IMR-90 (cell line): Measurements from ENCODE around the gene DISC1.

Experiments used
- MXI1 ChIP-seq: IDR thresholded peaks from 2 replicates; pipeline ENCODE4 v1.6.1; 2012; ENCODE audit warnings: low read depth, mild to moderate bottlenecking, low read length, moderate library complexity, borderline replicate concordance
- POLR2A ChIP-seq: IDR thresholded peaks from 2 replicates; pipeline ENCODE4 v1.6.1; 2012; ENCODE audit warnings: mild to moderate bottlenecking, low read depth, low read length
- RCOR1 ChIP-seq: IDR thresholded peaks from 2 replicates; pipeline ENCODE4 v1.6.1; 2012; ENCODE audit warnings: mild to moderate bottlenecking, low read length, improper control_type of control experiment; ENCODE audit not compliant: insufficient replicate concordance
- TF ChIP-seq, protein P1 (sequence below): conservative IDR thresholded peaks from 2 replicates; pipeline ENCODE4 v1.5.1; 2012; ENCODE audit warnings: mild to moderate bottlenecking, low read depth, low read length, improper control_type of control experiment

DNA sequence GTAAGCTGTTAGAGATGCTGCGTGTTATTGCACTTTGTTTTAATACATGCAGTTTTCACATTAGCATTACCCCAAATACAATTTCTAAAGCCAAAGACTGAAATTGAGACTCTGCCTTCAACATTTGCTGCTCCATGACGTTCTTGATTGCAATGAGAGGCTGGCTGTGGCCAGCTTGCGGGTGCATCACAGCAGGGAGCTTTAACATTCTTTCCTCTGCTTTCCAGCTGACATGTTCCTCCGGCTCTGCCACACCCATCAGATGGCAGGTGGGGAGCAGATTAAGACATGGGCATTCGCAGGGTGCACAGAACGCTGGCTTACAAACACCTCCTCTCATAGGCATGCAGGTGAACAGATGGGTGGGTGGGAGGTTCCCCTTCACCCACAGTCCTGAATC lies 314.1 kb downstream of the DISC1 start:
- TF ChIP-seq, protein P1, sequence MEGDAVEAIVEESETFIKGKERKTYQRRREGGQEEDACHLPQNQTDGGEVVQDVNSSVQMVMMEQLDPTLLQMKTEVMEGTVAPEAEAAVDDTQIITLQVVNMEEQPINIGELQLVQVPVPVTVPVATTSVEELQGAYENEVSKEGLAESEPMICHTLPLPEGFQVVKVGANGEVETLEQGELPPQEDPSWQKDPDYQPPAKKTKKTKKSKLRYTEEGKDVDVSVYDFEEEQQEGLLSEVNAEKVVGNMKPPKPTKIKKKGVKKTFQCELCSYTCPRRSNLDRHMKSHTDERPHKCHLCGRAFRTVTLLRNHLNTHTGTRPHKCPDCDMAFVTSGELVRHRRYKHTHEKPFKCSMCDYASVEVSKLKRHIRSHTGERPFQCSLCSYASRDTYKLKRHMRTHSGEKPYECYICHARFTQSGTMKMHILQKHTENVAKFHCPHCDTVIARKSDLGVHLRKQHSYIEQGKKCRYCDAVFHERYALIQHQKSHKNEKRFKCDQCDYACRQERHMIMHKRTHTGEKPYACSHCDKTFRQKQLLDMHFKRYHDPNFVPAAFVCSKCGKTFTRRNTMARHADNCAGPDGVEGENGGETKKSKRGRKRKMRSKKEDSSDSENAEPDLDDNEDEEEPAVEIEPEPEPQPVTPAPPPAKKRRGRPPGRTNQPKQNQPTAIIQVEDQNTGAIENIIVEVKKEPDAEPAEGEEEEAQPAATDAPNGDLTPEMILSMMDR: no peak
- no peak for TF ChIP-seq MXI1
- no peak for TF ChIP-seq POLR2A
- TF ChIP-seq RCOR1: no peak
